ENCODE results near the gene MCM9. TPM values are rescaled to one million over a fixed set of nuclear protein-coding genes. Genes with fewer than 3 reads are reported as not detected.

Gene MCM9
- total and polyA plus RNA-seq, 2 of the 4 experiments (the other 2 are of a cell fraction), result 3.5 to 7.2 TPM

DNA sequence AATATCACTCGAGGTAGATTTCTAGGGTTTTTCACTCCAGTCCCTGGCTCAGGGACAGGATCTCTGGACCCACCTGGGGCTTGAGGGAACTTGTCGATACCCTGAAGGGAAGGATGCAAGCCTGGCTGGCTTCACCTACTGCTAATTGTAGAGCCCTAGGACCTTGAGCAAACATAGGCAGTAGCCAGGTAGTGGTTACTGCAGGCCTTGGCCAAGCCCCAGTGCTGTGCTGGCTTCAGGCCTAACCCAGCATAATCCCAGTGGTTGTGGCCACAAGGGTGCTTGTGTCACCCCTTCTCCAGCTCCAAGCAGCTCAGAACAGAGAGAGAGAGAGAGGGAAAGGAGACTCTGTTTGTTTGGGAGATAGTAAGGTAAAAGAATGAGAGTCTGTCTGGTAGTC, 5.8 kb upstream of the MCM9 start:
- no peak overlapping the region for H4K8ac ChIP-seq (ENCODE audit: low read depth in 2 of 2, low read length in 2 of 2)
- H3K18ac ChIP-seq (ENCODE audit: low read depth, low read length), result no peak overlapping the region
- H4K5ac ChIP-seq (ENCODE audit: low read depth, low read length), result no peak overlapping the region
- ATAC-seq (ENCODE audit: low read depth) (no peak), DNase-seq (no peak)
- H3K4me2 ChIP-seq (ENCODE audit: low read depth, low read length), result no peak overlapping the region
- POLR2A ChIA-PET (ENCODE audit: unreplicated experiment), result no interaction called here
- no peak overlapping the region for H2BK5ac ChIP-seq (ENCODE audit: low read depth, low read length, poor library complexity, severe bottlenecking)
- no peak overlapping the region for H2BK20ac ChIP-seq (ENCODE audit: low read depth, low read length)
- dilution Hi-C loops (cut with HindIII; ENCODE audit: low sequenced_read_pairs, unreplicated experiment) (no loop called here), intact Hi-C loops (cut with micrococcal nuclease) (no loop called here), in situ Hi-C loops (cut with MboI; ENCODE audit: low sequenced_read_pairs) (no loop called here)
- no peak overlapping the region for H3K23ac ChIP-seq (ENCODE audit: low read depth, low read length)
- H2AK5ac ChIP-seq (ENCODE audit: low read depth, low read length), result no peak overlapping the region
- H3K27me3 ChIP-seq (ENCODE audit: control insufficient read depth, insufficient read depth, low read length), result no peaks in the 10 kb centered on the region; the same call in 1 of the 2 replicates
- H3K9ac ChIP-seq (ENCODE audit: low read depth, low read length), result no peak overlapping the region
- no peaks in the 10 kb centered on the region for H3K36me3 ChIP-seq (ENCODE audit: control insufficient read depth, insufficient read depth, low read length)
- CTCF ChIA-PET, result no interaction called here
- H3K14ac ChIP-seq (replicated peaks; ENCODE audit: low read depth, low read length), result no peak overlapping the region
- no peak overlapping the region for H3K27ac ChIP-seq (ENCODE audit: insufficient read depth, low read length)
- H3K79me1 ChIP-seq (ENCODE audit: low read depth in 1 of 2, low read length in 2 of 2), result no peaks in the 10 kb centered on the region
- H2AFZ ChIP-seq (replicated peaks; ENCODE audit: low read length, poor library complexity), result no peak overlapping the region
- H4K20me1 ChIP-seq (ENCODE audit: insufficient read depth, low read length), result no peaks in the 10 kb centered on the region
- H2BK15ac ChIP-seq (ENCODE audit: low read depth, low read length), result no peak overlapping the region
- 91% methylated on average over 1 of the region's 2 CpGs; no CpG with 5 or more reads in 1 of the 2 experiments for WGBS, 2 experiments (ENCODE audit: extremely low coverage in 2 of 2, insufficient read length in 1 of 2)
- no peak overlapping the region for H2AK9ac ChIP-seq (replicated peaks; ENCODE audit: low read depth, low read length, poor library complexity)
- BruUV-seq (replicated peaks), result no TSS peak
- no peak overlapping the region for H3K4me3 ChIP-seq (ENCODE audit: insufficient read depth, low read depth, low read length)
- peaks cover 2% of the 10 kb centered on the region; the same call in 1 of the 2 replicates for H3K9me3 ChIP-seq (ENCODE audit: control insufficient read depth, insufficient read depth, low read length)
- no peak overlapping the region for H3K4ac ChIP-seq (ENCODE audit: low read depth, low read length)
- no peaks in the 10 kb centered on the region for H3K9me1 ChIP-seq (ENCODE audit: insufficient read depth, low read length)
- H4K91ac ChIP-seq (ENCODE audit: insufficient read depth, low read depth, low read length), result no peak overlapping the region
- TF ChIP-seq NFE2L2 (IDR thresholded peaks at IDR 0.05; ENCODE audit: low read depth, low read length) (no peak), RAD21 (IDR thresholded peaks at IDR 0.05; ENCODE audit: low read length) (no peak), MAZ (IDR thresholded peaks at IDR 0.05; ENCODE audit: borderline replicate concordance, low read depth, low read length) (no peak), SMC3 (IDR thresholded peaks at IDR 0.05; ENCODE audit: low read depth, low read length) (no peak), BHLHE40 (IDR thresholded peaks at IDR 0.05; ENCODE audit: low read depth, low read length) (no peak), FOS (IDR thresholded peaks at IDR 0.05; ENCODE audit: low read depth, low read length) (no peak)
- H3K56ac ChIP-seq (ENCODE audit: extremely low read depth, insufficient read depth, low read length), result no peak overlapping the region
- no peak overlapping the region for H2BK120ac ChIP-seq (ENCODE audit: low read depth, low read length)
- no peaks in the 10 kb centered on the region for H3K4me1 ChIP-seq (ENCODE audit: control insufficient read depth, insufficient read depth, low read length)

Measured in IMR-90 (cell line).